Stimulated activated CD4-positive, alpha-beta T cell treated with anti-CD3 and anti-CD28 coated beads, Interleukin-15, amount 100 ng/mL, for 1 hour (primary cell): ENCODE data around the gene FAM229A.
"Not testable (repeated sequence)": the region's sequence is repeated elsewhere in the genome, so short reads cannot be mapped to it uniquely, and the experiment has no call there.

Experiments
- DNase-seq, 2 donors: peaks; one replicate each; pipeline ENCODE4 v3.0.0-alpha.2; 2020; ENCODE audit warnings: low read depth in 1 of 2, low spot score in 1 of 2

The FAM229A gene

DNA sequence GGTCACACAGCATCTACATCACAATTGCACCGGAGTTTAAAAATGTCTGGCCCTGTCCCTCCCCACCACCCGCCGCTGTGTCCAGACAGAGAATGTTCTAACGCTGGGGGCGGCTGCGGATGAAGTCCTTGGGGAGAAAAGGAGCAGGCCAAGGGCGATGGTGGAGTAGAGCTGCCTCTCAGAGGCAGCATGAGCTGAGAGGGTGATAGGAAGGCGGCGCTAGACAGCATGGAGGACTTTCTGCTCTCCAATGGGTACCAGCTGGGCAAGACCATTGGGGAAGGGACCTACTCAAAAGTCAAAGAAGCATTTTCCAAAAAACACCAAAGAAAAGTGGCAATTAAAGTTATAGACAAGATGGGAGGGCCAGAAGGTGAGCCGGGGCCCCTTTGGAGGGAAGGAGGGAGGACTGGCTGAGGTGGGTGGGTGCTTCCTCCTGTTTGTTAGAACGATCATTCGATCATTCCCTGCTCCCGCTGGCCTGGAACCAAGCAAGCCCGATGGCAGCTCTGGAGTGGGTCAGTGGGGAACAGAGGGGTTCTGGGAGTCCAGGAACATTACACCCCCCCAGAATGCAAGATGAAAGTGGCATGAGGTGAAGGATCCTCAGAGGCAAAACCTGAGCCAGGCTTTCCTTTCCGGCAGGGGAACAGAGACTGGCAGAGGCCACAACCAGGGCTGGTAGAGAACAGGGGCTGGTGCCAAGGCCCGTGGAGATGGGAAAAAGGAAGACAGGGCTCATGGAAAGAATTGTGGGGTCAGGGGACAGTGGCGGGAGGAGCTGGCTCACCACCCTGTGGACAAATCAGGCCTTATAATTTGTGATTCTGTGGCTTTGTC is at the start of gene FAM229A, which contains the start of gene TSSK3:
Gene FAM229A, minus strand, starts transcription at position 12 of the 840 bp plus-strand sequence. CDS start 394 bp downstream, outside the sequence.
Gene TSSK3, plus strand, starts transcription at position 66 of the 840 bp plus-strand sequence. Its CDS starts 163 bp downstream, at position 229.
- DNase-seq: no peak

GRCh38 chr1:32411261-32411660 is 49.0 kb upstream of the FAM229A start:
- no peak for DNase-seq

- DNase-seq: no peak
Observed at GRCh38 chr1:32406629-32407111, 44.4 kb upstream of the FAM229A start.

GRCh38 chr1:32405672-32406467 is 43.6 kb upstream of the FAM229A start:
- DNase-seq: no peak

GRCh38 chr1:32404946-32405345 is 42.7 kb upstream of the FAM229A start:
- DNase-seq: no peak

- DNase-seq: peak; percentile 12 to 43
Observed at GRCh38 chr1:32400876-32401631, 38.8 kb upstream of the FAM229A start.

- DNase-seq: no peak
Observed at GRCh38 chr1:32399843-32400242, 37.6 kb upstream of the FAM229A start.

- DNase-seq: no peak
Observed at GRCh38 chr1:32398401-32398800, 36.1 kb upstream of the FAM229A start.

- DNase-seq: not testable (repeated sequence)
Observed at GRCh38 chr1:32396524-32396923, 34.2 kb upstream of the FAM229A start.

DNA sequence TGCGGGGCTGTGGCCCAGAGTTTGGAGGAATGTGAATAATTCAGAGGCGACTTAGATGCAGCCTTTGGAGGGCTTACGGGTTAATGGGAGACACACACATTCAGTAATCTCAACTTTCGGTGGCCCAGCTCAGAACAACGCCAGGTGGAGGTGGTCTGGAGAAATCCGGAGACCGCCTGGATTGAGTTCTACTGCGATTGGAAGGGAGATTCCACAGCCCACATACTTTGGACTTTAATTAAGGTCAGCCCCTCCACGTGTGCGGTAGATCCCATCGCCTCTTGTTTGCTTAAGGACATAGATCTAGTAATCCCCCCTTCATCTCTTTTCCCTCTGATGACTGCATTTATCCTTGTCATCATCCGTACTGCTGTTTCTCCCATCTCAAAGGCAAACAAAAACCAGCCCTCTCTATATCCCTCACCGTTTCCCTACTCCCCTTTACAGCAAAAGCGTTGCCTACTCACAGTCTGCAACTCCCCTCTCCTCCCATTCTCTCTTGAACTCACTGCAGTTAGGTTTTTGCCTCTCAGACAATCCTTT is 32.7 kb upstream of the FAM229A start:
- no peak for DNase-seq

DNA sequence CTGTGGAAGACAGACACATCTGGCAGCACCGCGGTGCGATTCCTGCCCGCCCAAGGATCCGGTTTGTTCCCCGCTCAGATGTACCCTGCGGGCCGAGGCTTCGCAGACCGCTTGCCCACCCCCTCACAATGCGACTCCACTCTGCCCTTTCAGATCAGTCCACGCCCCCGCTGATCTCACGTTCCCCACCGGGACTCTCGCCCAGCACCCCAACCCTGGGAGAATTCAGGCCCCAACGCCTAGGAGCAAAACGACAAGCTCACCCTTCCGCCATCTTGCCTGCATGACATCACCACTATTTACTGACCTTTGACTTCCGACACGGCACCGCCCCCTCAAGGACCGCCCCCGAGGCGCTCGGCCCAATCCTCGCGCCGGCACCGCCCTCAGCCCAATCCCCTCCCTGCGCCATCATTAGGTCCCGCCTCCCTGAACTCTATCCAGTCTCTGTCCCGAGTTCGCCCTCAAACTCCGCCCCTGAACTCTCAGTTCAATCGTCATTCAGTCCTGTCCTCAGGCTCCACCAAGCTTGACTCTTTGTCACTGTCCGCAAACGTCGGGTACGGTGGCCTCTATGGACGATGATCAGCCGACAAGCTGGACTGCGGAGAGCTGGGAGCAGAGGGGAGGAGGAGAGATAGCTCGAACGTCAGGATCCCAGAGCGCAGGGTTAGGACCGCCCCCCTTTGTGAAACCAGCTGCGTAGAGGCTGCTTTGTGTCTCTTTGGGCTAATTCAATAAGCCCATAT is 32.0 kb upstream of the FAM229A start, which contains the start of gene BSDC1:
Gene BSDC1, minus strand, starts transcription at position 301 of the 749 bp plus-strand sequence. Its CDS starts 27 bp downstream, at position 274.
- peak; percentile 97 for DNase-seq

- DNase-seq: peak in 1 of 2 donors; percentile 24
Observed at GRCh38 chr1:32393832-32394140, 31.5 kb upstream of the FAM229A start.

- DNase-seq: no peak
Observed at GRCh38 chr1:32393136-32393535, 30.9 kb upstream of the FAM229A start.

DNA sequence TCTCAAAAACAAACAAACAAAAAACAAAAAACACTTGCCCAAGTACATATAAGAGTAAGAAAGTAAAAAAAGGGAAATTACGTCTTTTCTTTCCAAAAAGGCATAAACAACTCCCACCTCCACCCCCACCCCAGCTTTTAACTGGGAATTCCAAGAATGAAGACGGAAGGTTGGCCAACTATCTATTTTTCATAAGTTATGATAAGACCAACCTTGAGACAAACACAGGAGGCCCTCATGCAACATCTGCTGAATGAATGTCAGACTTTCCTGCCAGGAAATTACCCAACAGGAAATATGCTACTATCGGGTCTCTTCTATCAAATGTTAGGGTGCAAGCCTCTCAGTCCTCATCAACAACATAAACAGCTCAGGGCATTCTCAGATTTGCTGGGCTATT is 30.0 kb upstream of the FAM229A start:
- DNase-seq: no peak

DNA sequence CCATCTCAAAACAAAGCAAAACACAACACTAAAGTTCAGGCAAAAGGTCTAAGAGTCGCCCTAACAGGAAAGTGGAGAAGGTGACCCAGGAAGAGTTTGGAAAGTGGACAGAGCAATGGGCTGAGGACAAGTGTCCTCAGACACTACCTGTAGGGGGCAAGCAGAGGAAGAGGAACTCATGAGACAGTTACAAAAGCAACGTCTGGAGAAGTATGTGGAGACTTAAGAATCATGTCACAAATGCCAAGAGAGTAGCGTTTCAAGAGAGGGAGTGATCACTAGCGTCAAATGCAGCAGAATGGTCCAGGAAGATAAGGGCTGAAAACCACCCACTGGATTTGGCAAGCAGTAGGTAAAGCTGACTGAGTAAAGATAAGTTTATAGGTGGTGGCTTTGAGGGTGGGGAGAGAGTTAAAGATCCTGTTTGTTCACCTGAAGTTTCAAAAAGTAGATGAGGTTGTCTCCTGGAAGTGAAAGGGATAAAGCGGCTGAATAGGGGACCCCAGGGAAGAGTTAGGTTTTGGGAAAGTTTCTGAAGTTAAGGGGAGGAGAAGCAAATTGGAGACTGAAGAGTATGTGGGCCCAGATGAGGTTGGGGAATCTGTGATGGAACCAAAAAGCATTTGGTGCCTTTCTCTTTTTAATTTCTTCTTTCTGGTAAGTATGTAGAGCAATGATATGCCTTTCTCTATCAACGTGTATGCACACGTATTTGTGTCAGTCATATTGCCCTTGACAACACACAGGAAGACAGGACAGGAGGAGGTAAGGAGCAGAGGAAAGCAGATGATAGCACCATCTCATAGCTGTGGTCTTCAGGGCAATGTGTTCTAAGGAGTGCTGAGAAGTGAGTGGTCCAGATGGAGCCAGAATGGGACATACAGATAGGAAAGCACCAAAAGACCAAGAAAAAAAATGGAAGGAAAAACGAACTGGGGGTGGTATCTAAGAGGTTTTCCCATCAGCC is 28.9 kb upstream of the FAM229A start:
- DNase-seq: no peak

GRCh38 chr1:32388641-32389040 is 26.4 kb upstream of the FAM229A start:
- DNase-seq: no peak

DNA sequence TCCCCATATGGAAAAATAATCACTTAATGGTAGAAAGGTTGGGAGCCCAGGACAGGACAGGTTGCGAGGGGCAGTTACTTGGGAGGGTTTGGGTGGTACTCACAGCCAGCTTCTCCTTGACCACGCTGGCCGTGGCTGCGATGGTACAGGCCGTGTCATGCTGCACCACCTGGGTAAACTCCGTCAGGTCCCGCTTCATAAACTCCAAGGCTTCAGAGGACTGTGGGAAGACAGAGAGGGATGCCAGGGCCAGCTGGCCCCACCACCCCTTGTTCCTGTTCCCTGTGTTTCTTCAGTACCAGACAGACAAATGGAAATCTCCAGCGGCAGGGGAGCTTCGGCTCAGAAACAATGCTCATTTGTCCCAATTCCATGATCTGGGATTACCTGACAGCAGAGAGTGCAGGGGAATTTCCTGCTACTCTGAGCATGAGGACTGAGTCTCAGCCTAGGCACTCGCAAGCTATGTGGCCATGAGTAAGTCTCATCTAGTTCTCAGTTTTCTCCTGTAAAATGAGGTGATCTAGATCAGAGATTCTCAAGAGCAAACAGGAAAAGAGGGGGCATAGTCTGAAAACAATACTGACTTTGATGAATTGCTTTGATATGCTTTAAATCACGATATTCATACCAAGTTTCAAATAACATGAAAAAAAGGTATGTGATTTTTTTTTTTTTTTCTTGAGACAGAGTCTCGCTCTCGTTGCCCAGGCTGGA is 24.5 kb upstream of the FAM229A start:
- no peak for DNase-seq

DNA sequence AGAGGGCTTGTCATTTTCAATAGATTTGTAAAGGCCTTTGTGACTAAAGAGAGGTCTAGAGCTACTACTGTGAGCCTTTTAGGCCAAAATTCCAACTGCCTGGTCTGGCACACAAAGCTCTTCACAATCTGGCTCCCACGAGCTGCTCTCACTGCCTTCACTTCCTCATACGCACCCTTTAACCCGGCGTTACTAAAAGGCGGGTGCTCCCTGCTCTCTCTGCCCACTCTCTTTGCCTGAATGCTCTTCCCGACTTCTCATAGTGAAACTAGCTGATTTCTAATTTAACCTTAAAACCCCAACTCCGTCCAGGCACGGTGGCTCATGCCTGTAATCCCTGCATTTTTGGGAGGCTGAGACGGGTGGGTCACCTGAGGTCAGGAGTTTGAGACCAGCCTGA is 17.8 kb upstream of the FAM229A start:
- DNase-seq: no peak
